GM21737 (cell line): Measurements from ENCODE around the gene CA5A.
"Not testable (repeated sequence)": the region's sequence is repeated elsewhere in the genome, so short reads cannot be mapped to it uniquely, and the experiment has no call there.

ENCODE experiments used
- ATAC-seq: cut with Tn5 transposase; IDR thresholded peaks from one replicate; pipeline ENCODE4 v1.9.1; 2021; ENCODE audit warnings: mild to moderate bottlenecking, moderate library complexity; ENCODE audit not compliant: unreplicated experiment

The CA5A gene

DNA sequence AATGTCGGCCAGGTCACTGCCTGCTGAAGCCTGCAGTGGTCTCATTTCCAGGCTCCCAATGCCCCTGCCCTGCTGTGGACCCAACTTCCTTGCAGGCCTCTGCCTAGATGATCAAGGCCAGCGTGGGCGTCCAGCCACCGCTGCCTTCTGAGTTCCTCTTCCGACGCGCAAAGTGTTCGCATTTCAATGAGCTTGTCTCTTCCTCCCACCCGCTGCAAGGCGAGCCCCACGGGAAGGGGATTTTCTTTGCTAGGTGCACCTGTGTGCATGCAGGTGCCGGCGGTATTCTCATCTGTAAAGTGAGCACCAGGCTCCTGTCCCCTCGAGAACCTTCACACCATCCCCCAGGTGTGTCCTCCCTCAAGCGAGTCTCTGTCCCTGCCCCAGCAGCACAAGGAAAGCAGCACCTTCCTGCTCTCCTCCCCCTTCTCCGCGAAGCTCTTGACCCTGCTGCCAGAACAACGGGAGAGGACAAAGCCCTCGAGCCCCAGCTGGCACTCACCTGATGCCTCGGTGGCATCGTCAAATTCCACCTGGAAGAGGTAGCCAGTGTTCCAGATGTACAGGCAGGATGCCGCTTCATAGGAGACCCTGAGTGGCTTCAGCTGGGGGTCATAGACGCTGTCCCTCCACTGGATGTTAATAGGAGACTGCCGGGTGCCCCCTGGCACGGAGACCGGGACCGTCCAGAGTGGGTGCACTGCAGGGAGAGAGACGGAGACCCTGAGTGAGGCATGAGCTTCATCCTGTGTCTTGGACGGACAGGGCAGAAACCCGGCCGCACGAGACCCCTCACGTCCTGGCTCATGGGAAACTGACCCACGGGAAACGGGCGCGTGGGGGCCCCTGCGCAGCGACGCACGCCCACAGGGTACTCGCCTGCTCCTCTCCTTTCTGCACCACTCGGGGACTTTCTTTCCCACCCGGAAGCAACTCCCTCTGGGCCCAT, 9.8 kb downstream of the CA5A start:
- no peak for ATAC-seq

DNA sequence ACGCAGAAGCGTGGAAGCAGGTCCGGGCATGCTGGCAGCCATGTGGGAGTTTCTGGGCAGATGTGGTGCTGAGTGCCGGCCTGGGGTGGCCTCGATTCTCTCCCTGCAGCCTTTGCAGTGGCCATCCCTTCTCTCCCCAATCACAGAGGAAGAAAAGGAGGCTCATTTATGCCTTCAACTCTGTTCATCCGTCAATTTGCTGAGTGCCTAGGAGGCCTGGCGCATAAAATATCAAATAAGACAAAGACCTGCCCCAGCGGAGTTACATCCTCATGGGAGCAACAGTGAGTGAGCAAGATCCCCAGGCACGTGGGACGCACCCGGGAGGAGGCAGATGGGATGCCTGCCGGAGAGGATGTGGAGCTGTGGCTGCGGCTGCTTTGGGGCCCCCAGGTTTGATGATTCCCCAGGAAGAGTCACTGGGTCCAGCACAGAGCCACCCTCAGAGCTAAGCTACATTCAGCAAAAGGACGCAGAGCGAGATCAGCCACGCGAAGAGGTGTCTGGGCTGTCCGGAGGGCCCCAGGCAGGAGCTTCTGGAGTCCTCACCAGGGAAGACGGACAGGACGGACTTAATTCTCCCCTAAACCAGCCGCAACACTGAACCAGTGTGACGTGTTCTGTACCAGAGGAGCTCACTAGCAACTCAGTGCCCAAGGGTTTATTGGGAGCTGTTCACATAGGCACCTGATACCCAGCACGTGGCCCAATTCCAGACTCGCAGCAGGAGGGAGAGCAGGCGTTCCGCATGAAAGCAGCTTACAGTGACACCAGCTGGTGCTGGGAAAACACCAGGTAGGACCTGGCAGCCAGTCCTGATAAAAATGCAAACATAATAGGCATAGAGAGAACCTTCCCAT, 11.3 kb downstream of the CA5A start:
- ATAC-seq: no peak

- ATAC-seq: peak; percentile 61
Measured at GRCh38 chr16:87924041-87924810, 12.1 kb downstream of the CA5A start.

DNA sequence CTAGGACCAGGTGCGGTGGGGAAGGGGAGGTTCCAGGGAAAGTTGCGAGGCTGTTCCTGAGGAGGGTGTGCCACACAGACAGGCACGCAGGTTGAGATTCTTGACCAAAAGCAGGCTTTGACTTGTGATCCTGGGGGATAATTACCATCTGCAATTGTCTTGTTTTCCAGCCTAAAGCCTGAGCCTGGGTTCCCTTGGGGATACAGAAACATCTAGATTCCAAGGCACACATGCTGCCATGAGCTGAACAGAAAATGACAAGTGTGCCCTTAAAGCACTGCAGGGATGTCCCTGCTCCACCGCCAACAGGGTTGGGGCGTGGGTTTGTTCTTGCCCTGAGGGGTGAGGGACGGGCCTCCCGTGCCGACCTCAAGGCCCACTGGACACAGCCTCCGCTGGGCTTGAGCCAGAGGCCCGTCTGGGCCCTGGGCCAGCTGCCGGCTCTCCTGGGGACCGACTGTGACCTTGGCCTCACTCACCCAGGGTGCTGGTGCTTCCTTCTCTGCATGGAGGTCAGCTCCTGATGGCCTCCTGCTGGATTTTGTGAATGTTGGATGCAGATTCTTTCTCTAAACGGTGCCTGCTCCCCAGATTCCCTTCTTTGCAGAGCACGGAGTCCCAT, 14.0 kb downstream of the CA5A start:
- no peak for ATAC-seq

GRCh38 chr16:87921236-87921773, 15.0 kb downstream of the CA5A start:
- no peak for ATAC-seq

- no peak for ATAC-seq
Measured at GRCh38 chr16:87919681-87919994, 16.7 kb downstream of the CA5A start.

DNA sequence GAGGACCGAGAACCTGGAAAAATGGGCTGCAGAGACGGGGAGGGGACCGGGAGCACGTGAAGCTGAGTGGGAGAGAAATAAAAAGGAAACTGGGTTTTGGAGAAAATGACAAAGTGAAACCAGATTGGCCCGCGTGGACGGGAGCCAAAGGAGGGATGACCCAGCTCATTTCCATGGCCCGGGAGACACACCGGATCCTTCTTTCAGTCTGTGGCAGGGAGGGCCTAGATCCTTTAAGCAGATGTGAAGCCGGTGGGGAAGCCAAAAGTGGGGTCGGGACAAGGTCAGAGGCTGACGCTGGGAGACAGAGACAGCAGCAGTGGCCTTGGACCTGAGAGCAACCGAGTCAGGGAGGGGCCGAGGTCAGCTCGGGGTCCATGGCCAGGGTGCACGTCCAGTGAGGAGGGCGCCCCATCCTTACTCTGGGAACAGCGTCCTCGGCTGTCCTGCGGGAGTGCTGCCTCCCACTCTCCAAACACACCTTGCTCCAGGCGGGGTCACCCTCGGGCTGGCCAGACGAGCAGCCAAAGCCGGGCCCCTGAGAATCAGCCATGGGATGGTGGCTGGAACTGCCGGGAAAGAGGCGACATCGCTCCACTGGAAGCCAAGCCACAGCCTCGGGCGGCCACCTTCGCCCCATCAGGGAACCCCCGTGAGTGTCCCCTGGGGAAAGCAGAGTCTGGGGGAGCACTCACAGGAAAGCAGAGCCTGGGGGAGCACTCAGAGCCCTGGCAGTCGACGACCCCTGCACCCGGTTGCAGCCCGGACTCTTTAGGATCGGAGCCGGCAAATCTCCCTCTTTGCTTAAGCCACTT, 17.3 kb downstream of the CA5A start:
- no peak for ATAC-seq

- no peak for ATAC-seq
Measured at GRCh38 chr16:87918338-87918737, 18.0 kb downstream of the CA5A start.

DNA sequence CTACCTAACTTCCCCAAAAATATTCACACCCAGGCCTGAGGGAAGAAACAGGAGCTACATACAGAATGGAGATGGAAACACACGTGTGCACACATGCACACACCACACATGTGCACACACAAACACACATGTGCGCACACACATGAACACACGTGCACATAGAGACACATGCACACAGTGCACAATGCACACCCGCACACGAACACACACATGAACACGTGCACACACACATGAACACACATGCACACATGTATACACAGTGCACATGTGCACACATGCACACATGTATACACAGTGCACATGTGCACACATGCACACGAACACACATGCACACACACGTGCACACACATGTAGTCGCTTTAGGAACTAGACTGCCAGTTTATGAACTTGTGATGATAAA, 18.8 kb downstream of the CA5A start:
- no peak for ATAC-seq

DNA sequence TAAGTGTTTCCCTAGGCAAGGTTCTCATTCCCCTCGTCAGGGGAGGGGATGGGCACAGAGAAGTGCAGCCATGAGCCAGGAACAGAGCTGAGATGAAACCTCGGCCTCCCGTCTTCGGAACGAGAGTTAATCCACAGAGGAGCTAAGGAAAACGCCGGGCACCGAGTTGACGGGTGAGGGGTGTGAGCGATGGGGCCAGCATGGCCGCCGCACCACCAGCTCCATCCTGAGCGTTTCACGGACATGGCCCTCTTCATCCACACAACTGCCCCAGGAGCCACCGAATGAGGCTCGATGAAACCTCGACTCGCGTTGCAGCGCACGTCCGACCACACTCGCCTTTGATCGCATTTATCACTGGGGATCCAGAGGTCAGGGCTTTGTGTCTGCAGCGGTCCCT, 21.5 kb downstream of the CA5A start:
- no peak for ATAC-seq

GRCh38 chr16:87914021-87914725, 22.2 kb downstream of the CA5A start:
- not testable (repeated sequence) for ATAC-seq

DNA sequence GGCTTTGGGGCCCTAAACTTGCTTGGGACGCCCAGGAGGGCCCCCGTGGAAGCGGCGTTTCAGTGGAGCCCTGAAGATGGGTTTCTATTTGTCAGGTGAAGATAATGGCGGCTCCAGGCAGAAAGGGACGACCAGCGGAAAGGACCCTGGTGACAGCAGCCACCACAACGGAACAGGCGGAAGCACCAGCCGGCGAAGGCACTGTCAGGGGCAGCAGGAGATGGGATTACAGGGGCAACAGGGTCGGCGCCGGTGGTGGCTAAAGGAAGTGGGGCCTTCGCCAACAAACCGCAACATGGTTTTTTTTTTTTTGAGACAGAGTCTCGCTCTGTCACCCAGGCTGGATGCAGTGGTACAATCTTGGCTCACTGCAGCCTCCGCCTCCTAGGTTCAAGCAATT, 23.6 kb downstream of the CA5A start:
- not testable (repeated sequence) for ATAC-seq

GRCh38 chr16:87911106-87911763, 25.1 kb downstream of the CA5A start:
- ATAC-seq: not testable (repeated sequence)

DNA sequence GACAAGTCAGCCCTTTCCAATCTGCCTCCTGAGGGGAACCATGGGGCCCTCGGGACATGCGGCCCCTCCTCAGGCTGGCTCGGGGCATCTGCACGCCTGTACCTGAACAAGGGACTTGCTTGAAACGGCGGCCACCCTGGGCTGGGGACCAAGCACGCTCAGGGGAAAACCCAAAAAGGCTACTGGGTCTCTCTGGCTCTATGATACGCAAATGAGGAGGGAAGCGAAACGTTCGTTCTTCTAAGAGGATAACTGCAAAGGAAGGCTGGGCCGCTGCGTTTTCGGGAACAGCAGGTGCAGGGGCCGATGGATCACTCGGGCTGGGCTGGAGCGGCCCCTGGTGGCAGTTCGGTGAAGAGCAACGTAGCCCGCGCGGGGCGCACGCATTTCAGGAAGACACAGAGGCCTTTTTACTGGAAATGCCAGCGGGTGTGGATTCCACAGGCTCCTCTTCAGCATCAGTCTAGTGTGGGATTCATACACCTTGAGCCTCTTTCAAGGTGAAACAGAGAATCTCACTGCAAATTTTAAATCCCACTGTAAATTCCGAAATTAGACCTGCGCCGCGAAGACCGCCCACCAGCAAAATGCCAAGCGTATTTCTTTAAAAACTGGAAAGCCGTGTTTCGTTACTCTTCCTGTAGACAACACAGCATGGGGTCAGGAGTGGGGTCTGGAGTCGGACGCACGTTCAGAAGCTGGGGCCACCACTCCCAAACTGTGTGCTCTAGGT, 27.0 kb downstream of the CA5A start:
- peak; percentile 85 for ATAC-seq

DNA sequence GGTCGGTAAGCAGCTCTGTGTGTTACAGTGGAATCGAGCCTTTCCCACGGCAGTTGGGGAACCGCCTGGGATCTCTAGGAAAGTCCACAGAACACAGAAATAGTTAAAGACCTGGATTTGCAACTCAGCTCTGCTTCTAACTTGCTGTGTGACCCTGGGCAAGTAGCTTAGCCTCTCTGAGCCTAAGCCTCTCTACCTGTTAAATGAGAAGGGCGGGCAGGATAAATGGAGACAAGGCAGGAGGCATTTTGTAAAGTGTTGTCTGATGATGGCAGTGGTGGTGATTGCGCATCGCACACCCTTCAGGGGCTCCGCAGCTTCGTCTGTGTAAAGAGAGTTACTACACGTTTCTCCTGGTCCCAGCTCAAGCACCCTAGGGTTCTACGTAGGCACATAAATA, 28.2 kb downstream of the CA5A start:
- not testable (repeated sequence) for ATAC-seq

- not testable (repeated sequence) for ATAC-seq
Measured at GRCh38 chr16:87905521-87905920, 30.8 kb downstream of the CA5A start.

- ATAC-seq: not testable (repeated sequence)
Measured at GRCh38 chr16:87904963-87905362, 31.4 kb downstream of the CA5A start.

DNA sequence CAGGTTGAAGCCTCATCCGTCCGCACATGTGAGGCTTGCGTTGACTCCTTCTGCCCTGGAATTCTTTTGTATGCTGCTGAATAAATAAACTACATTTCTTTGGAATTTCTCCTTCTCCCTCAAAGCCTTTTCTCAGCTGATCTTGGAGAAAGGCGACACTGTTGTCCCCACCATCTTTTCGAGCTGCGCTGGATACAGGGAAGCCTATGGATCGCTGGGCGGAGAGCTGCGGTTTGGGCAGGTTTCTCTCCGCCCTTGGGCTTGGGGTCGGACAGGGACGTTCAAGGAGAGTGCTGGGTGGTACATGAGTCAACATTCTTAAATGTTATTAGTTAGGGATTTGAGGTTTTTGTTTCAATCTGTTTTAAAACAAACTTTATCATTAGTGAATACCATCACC, 35.8 kb downstream of the CA5A start:
- ATAC-seq: not testable (repeated sequence)
